Activated CD4-positive, alpha-beta memory T cell treated with anti-CD3 and anti-CD28 coated beads, Interleukin-2, amount 10 ng/mL, durations not matched to agents 7 days and 5 days (primary cell): ENCODE measurements around the gene WDR27. TPM values are rescaled to one million over a fixed set of nuclear protein-coding genes. Genes with fewer than 3 reads are reported as not detected.

Experiments used
- CTCF ChIA-PET: fragments of 350-600 bp; sonication (Branson Sonifier 250); formaldehyde crosslinking; loops from one replicate; lab custom pipeline; 2021; ENCODE audit warnings: antibody characterized with exemption, inconsistent platforms; lab: Charles Lee
- POLR2A ChIA-PET: fragments of 350-600 bp; sonication (Branson Sonifier 250); formaldehyde crosslinking; loops from one replicate; lab custom pipeline; 2021; ENCODE audit warnings: antibody characterized with exemption; lab: Charles Lee
- DNase-seq: peaks from one replicate; pipeline ENCODE4 v3.0.0-alpha.2; 2020
- H3K27ac Mint-ChIP-seq: one replicate; pipeline ENCODE4 v1.8.0; 2021; ENCODE audit warnings: mild to moderate bottlenecking, mixed read lengths
- H3K27me3 Mint-ChIP-seq: one replicate; pipeline ENCODE4 v1.8.0; 2021; ENCODE audit warnings: mixed read lengths
- H3K36me3 Mint-ChIP-seq: one replicate; pipeline ENCODE4 v1.8.0; 2021; ENCODE audit warnings: low read depth, mixed read lengths
- H3K4me1 Mint-ChIP-seq: one replicate; pipeline ENCODE4 v1.8.0; 2021; ENCODE audit warnings: mixed read lengths
- H3K4me3 Mint-ChIP-seq: one replicate; pipeline ENCODE4 v1.8.0; 2021; ENCODE audit warnings: mild to moderate bottlenecking, mixed read lengths
- H3K9me3 Mint-ChIP-seq: one replicate; pipeline ENCODE4 v1.8.0; 2021; ENCODE audit warnings: mixed read lengths
- total RNA-seq, 2 experiments: library from RNA; stranded (reverse); gene quantifications; one replicate each; pipeline ENCODE4 v1.2.3, GENCODE V29; 2021

Gene WDR27
- total RNA-seq, 2 experiments from 2014 or later, result 24.9 to 25.2 TPM

GRCh38 chr6:169723991-169724493 is 22.2 kb upstream of the WDR27 start:
- no peak overlapping the region for H3K27ac Mint-ChIP-seq
- ChIA-PET POLR2A (interaction anchor here (0.6 to 7.1 kb wide), 9 partner anchors 9 to 860 kb away, joined by 3 to 135 read pairs (median 5); partner anchors contain the start of genes C6orf120, DYNLT2, ERMARD and PSMB1), CTCF (interaction anchor here (1.2 kb wide), 2 partner anchors 16 to 26 kb away, joined by 3 to 6 read pairs; no protein-coding TSS in a partner anchor)
- DNase-seq, result peak; percentile 43
- peaks cover 2% of the 10 kb centered on the region for H3K27me3 Mint-ChIP-seq
- peaks cover 41% of the 10 kb centered on the region for H3K4me1 Mint-ChIP-seq
- no peaks in the 10 kb centered on the region for H3K9me3 Mint-ChIP-seq
- peak overlapping the region; percentile 63 for H3K4me3 Mint-ChIP-seq
- H3K36me3 Mint-ChIP-seq, result peaks cover 16% of the 10 kb centered on the region

- Mint-ChIP-seq H3K4me3 (peak overlapping the region; percentile 85), H3K4me1 (peaks cover 43% of the 10 kb centered on the region), H3K36me3 (peaks cover 18% of the 10 kb centered on the region), H3K9me3 (no peaks in the 10 kb centered on the region), H3K27me3 (peaks cover 2% of the 10 kb centered on the region), H3K27ac (peak overlapping the region; percentile 95)
- CTCF ChIA-PET, result interaction anchor here (0.8 to 2.0 kb wide), 4 partner anchors 15 to 31 kb away, joined by 3 to 14 read pairs (median 4); partner anchors contain the start of genes C6orf120 and WDR27
- POLR2A ChIA-PET, result interaction anchor here (0.6 to 7.1 kb wide), 11 partner anchors 10 to 860 kb away, joined by 3 to 135 read pairs (median 4); partner anchors contain the start of genes C6orf120, DYNLT2, ERMARD and PSMB1
- DNase-seq, result peak; percentile 66
Observed at GRCh38 chr6:169723200-169723909, 21.5 kb upstream of the WDR27 start.

- H3K4me1 Mint-ChIP-seq, result peaks cover 40% of the 10 kb centered on the region
- peak overlapping the region; percentile 95 for H3K27ac Mint-ChIP-seq
- H3K27me3 Mint-ChIP-seq, result peaks cover 2% of the 10 kb centered on the region
- CTCF ChIA-PET, result interaction anchor here (0.8 to 2.0 kb wide), 6 partner anchors 14 to 807 kb away, joined by 3 to 14 read pairs (median 3); partner anchors contain the start of genes C6orf120 and WDR27
- no peaks in the 10 kb centered on the region for H3K9me3 Mint-ChIP-seq
- POLR2A ChIA-PET, result interaction anchor here (0.8 to 7.1 kb wide), 12 partner anchors 10 to 861 kb away, joined by 3 to 135 read pairs (median 4); partner anchors contain the start of genes C6orf120, DYNLT2, ERMARD and PSMB1
- peak; percentile 44 for DNase-seq
- peak overlapping the region; percentile 85 for H3K4me3 Mint-ChIP-seq
- peaks cover 18% of the 10 kb centered on the region for H3K36me3 Mint-ChIP-seq
Observed at GRCh38 chr6:169722362-169723199, 20.8 kb upstream of the WDR27 start.

GRCh38 chr6:169720207-169720855 is 18.5 kb upstream of the WDR27 start:
- ChIA-PET POLR2A (interaction anchor here (1.3 to 7.1 kb wide), 5 partner anchors 16 to 71 kb away, joined by 3 to 135 read pairs (median 22); partner anchors contain the start of genes C6orf120, DYNLT2, ERMARD and WDR27), CTCF (interaction anchor here (1.2 to 1.5 kb wide), 2 partner anchors 10 to 19 kb away, joined by 5 to 6 read pairs; partner anchors contain the start of genes C6orf120 and WDR27)
- no peak overlapping the region for H3K27ac Mint-ChIP-seq
- DNase-seq, result no peak
- H3K4me1 Mint-ChIP-seq, result peaks cover 33% of the 10 kb centered on the region
- H3K4me3 Mint-ChIP-seq, result no peak overlapping the region
- peaks cover 2% of the 10 kb centered on the region for H3K27me3 Mint-ChIP-seq
- peaks cover 35% of the 10 kb centered on the region for H3K36me3 Mint-ChIP-seq
- H3K9me3 Mint-ChIP-seq, result no peaks in the 10 kb centered on the region

GRCh38 chr6:169719117-169719516 is 17.3 kb upstream of the WDR27 start:
- no peaks in the 10 kb centered on the region for H3K9me3 Mint-ChIP-seq
- H3K36me3 Mint-ChIP-seq, result peaks cover 43% of the 10 kb centered on the region
- CTCF ChIA-PET, result interaction anchor here (0.8 to 1.2 kb wide), 2 partner anchors 10 to 18 kb away, joined by 3 to 5 read pairs; partner anchors contain the start of genes C6orf120 and WDR27
- no peak overlapping the region for H3K27ac Mint-ChIP-seq
- peaks cover 29% of the 10 kb centered on the region for H3K4me1 Mint-ChIP-seq
- no peaks in the 10 kb centered on the region for H3K27me3 Mint-ChIP-seq
- POLR2A ChIA-PET, result interaction anchor here (1.4 to 3.8 kb wide), 3 partner anchors 15 to 32 kb away, joined by 3 to 28 read pairs (median 22); partner anchors contain the start of genes C6orf120, DYNLT2, ERMARD and WDR27
- H3K4me3 Mint-ChIP-seq, result no peak overlapping the region
- no peak for DNase-seq

GRCh38 chr6:169714595-169714994 is 12.8 kb upstream of the WDR27 start:
- POLR2A ChIA-PET, result interaction anchor here (1.1 to 1.5 kb wide), 4 partner anchors 10 to 12 kb away, joined by 3 to 4 read pairs (median 3); partner anchors contain the start of gene C6orf120
- DNase-seq, result no peak
- H3K27me3 Mint-ChIP-seq, result no peaks in the 10 kb centered on the region
- H3K9me3 Mint-ChIP-seq, result no peaks in the 10 kb centered on the region
- peaks cover 47% of the 10 kb centered on the region for H3K36me3 Mint-ChIP-seq
- H3K27ac Mint-ChIP-seq, result no peak overlapping the region
- CTCF ChIA-PET, result no interaction called here
- H3K4me3 Mint-ChIP-seq, result no peak overlapping the region
- peaks cover 11% of the 10 kb centered on the region for H3K4me1 Mint-ChIP-seq

- H3K36me3 Mint-ChIP-seq, result peaks cover 44% of the 10 kb centered on the region
- CTCF ChIA-PET, result no interaction called here
- H3K27ac Mint-ChIP-seq, result peak overlapping the region; percentile 49
- no peaks in the 10 kb centered on the region for H3K9me3 Mint-ChIP-seq
- POLR2A ChIA-PET, result interaction anchor here (1.1 to 1.3 kb wide), 2 partner anchors 9 to 11 kb away, joined by 3 to 4 read pairs; no protein-coding TSS in a partner anchor
- no peak for DNase-seq
- H3K4me1 Mint-ChIP-seq, result peaks cover 9% of the 10 kb centered on the region
- H3K27me3 Mint-ChIP-seq, result no peaks in the 10 kb centered on the region
- no peak overlapping the region for H3K4me3 Mint-ChIP-seq
Observed at GRCh38 chr6:169714178-169714577, 12.3 kb upstream of the WDR27 start.

GRCh38 chr6:169710009-169710408 is 8.2 kb upstream of the WDR27 start:
- Mint-ChIP-seq H3K4me3 (no peak overlapping the region), H3K27ac (no peak overlapping the region), H3K27me3 (no peaks in the 10 kb centered on the region), H3K4me1 (peaks cover 19% of the 10 kb centered on the region), H3K9me3 (no peaks in the 10 kb centered on the region), H3K36me3 (peaks cover 33% of the 10 kb centered on the region)
- no peak for DNase-seq
- ChIA-PET POLR2A (interaction anchor here (1.2 to 4.0 kb wide), 5 partner anchors 8 to 43 kb away, joined by 4 to 29 read pairs (median 6); partner anchors contain the start of genes C6orf120, DYNLT2, ERMARD and PHF10), CTCF (interaction anchor here (1.4 kb wide), 1 partner anchor 10 kb away, joined by 6 read pairs; no protein-coding TSS in a partner anchor)

- no peaks in the 10 kb centered on the region for H3K27me3 Mint-ChIP-seq
- POLR2A ChIA-PET, result interaction anchor here (0.7 to 4.0 kb wide), 5 partner anchors 7 to 43 kb away, joined by 3 to 29 read pairs (median 6); partner anchors contain the start of genes C6orf120, DYNLT2, ERMARD and PHF10
- no peak overlapping the region for H3K4me3 Mint-ChIP-seq
- peaks cover 23% of the 10 kb centered on the region for H3K4me1 Mint-ChIP-seq
- peaks cover 30% of the 10 kb centered on the region for H3K36me3 Mint-ChIP-seq
- CTCF ChIA-PET, result interaction anchor here (0.8 to 1.7 kb wide), 6 partner anchors 9 to 42 kb away, joined by 3 to 6 read pairs (median 3); partner anchors contain the start of genes DYNLT2 and ERMARD
- DNase-seq, result no peak
- no peak overlapping the region for H3K27ac Mint-ChIP-seq
- no peaks in the 10 kb centered on the region for H3K9me3 Mint-ChIP-seq
Observed at GRCh38 chr6:169709293-169709692, 7.5 kb upstream of the WDR27 start.

GRCh38 chr6:169707772-169708171 is 5.9 kb upstream of the WDR27 start:
- no peak overlapping the region for H3K27ac Mint-ChIP-seq
- no peak for DNase-seq
- H3K36me3 Mint-ChIP-seq, result peaks cover 35% of the 10 kb centered on the region
- H3K27me3 Mint-ChIP-seq, result no peaks in the 10 kb centered on the region
- no peaks in the 10 kb centered on the region for H3K9me3 Mint-ChIP-seq
- no peak overlapping the region for H3K4me3 Mint-ChIP-seq
- POLR2A ChIA-PET, result no interaction called here
- peaks cover 39% of the 10 kb centered on the region for H3K4me1 Mint-ChIP-seq
- CTCF ChIA-PET, result interaction anchor here (0.6 to 1.7 kb wide), 4 partner anchors 10 to 82 kb away, joined by 4 to 6 read pairs (median 4); no protein-coding TSS in a partner anchor

GRCh38 chr6:169702840-169703246 is 1.0 kb upstream of the WDR27 start:
- ChIA-PET CTCF (interaction anchor here (2.6 to 2.7 kb wide), 2 partner anchors 20 to 86 kb away, joined by 13 to 14 read pairs; no protein-coding TSS in a partner anchor), POLR2A (interaction anchor here (0.8 to 8.7 kb wide), 19 partner anchors 8 to 881 kb away, joined by 3 to 135 read pairs (median 7); partner anchors contain the start of genes DYNLT2, ERMARD, PDCD2 and PHF10)
- Mint-ChIP-seq H3K9me3 (no peaks in the 10 kb centered on the region), H3K27ac (peak overlapping the region; percentile 86), H3K27me3 (no peaks in the 10 kb centered on the region), H3K4me1 (peaks cover 54% of the 10 kb centered on the region), H3K36me3 (peaks cover 31% of the 10 kb centered on the region), H3K4me3 (peak overlapping the region; percentile 89)
- DNase-seq, result no peak
